ENCODE measurements around the gene ZNF157.

The ZNF157 gene

GRCh38 chrX:47456080-47456479, 85.7 kb downstream of the ZNF157 start:
- TF ChIP-seq ZC3H10 (CRISPR knock-in tag; IDR thresholded peaks at IDR 0.05) (no peak), ZNF565 (CRISPR knock-in tag; conservative IDR thresholded peaks at IDR 0.05; ENCODE audit: low read depth) (no peak), CSDC2 (CRISPR knock-in tag; IDR thresholded peaks at IDR 0.05) (no peak), PPARA (CRISPR knock-in tag; IDR thresholded peaks at IDR 0.05; ENCODE audit: borderline replicate concordance) (no peak), CSRNP3 (CRISPR knock-in tag; IDR thresholded peaks at IDR 0.05) (no peak), POU6F1 (CRISPR knock-in tag; IDR thresholded peaks at IDR 0.05; ENCODE audit: borderline replicate concordance, low read depth) (no peak), SNAI2 (CRISPR knock-in tag; IDR thresholded peaks at IDR 0.05) (no peak), PATZ1 (CRISPR knock-in tag; IDR thresholded peaks at IDR 0.05; ENCODE audit: borderline replicate concordance) (no peak), TSHZ2 (CRISPR knock-in tag; IDR thresholded peaks at IDR 0.05) (no peak), ARNTL (CRISPR knock-in tag; IDR thresholded peaks at IDR 0.05; ENCODE audit: borderline replicate concordance, low read depth) (no peak), TCF4 (CRISPR knock-in tag; IDR thresholded peaks at IDR 0.05; ENCODE audit: borderline replicate concordance) (no peak), ZFP30 (CRISPR knock-in tag; IDR thresholded peaks at IDR 0.05) (no peak), BACH2 (CRISPR knock-in tag; IDR thresholded peaks at IDR 0.05; ENCODE audit: borderline replicate concordance) (no peak), ZNF8 (CRISPR knock-in tag; IDR thresholded peaks at IDR 0.05) (no peak), GLIS3 (CRISPR knock-in tag; IDR thresholded peaks at IDR 0.05) (no peak), TOX (CRISPR knock-in tag; IDR thresholded peaks at IDR 0.05; ENCODE audit: borderline replicate concordance) (no peak), RARB (CRISPR knock-in tag; IDR thresholded peaks at IDR 0.05) (no peak), ISL1 (CRISPR knock-in tag; IDR thresholded peaks at IDR 0.05) (no peak)
- ATAC-seq, result no peak

GRCh38 chrX:47458528-47458927, 88.2 kb downstream of the ZNF157 start:
- ATAC-seq, result no peak
- TF ChIP-seq GLIS3 (CRISPR knock-in tag; IDR thresholded peaks at IDR 0.05) (no peak), CSRNP3 (CRISPR knock-in tag; IDR thresholded peaks at IDR 0.05) (no peak), ZC3H10 (CRISPR knock-in tag; IDR thresholded peaks at IDR 0.05) (no peak), ZNF70 (CRISPR knock-in tag; IDR thresholded peaks at IDR 0.05) (no peak), PATZ1 (CRISPR knock-in tag; IDR thresholded peaks at IDR 0.05; ENCODE audit: borderline replicate concordance) (no peak), BACH2 (CRISPR knock-in tag; IDR thresholded peaks at IDR 0.05; ENCODE audit: borderline replicate concordance) (no peak), RARB (CRISPR knock-in tag; IDR thresholded peaks at IDR 0.05) (no peak), TCF4 (CRISPR knock-in tag; IDR thresholded peaks at IDR 0.05; ENCODE audit: borderline replicate concordance) (no peak), TSHZ2 (CRISPR knock-in tag; IDR thresholded peaks at IDR 0.05) (no peak), TOX (CRISPR knock-in tag; IDR thresholded peaks at IDR 0.05; ENCODE audit: borderline replicate concordance) (no peak), CSDC2 (CRISPR knock-in tag; IDR thresholded peaks at IDR 0.05) (no peak), ZFP30 (CRISPR knock-in tag; IDR thresholded peaks at IDR 0.05) (no peak), ESRRG (CRISPR knock-in tag; IDR thresholded peaks at IDR 0.05) (no peak), ARNTL (CRISPR knock-in tag; IDR thresholded peaks at IDR 0.05; ENCODE audit: borderline replicate concordance, low read depth) (no peak), ISL1 (CRISPR knock-in tag; IDR thresholded peaks at IDR 0.05) (no peak)
